DMS153 (cell line): ENCODE measurements around the gene RBPJL.

Source experiments
- DNase-seq: peaks from one replicate; lab custom pipeline; 2025; lab: John Stamatoyannopoulos, UW

Gene RBPJL

DNA sequence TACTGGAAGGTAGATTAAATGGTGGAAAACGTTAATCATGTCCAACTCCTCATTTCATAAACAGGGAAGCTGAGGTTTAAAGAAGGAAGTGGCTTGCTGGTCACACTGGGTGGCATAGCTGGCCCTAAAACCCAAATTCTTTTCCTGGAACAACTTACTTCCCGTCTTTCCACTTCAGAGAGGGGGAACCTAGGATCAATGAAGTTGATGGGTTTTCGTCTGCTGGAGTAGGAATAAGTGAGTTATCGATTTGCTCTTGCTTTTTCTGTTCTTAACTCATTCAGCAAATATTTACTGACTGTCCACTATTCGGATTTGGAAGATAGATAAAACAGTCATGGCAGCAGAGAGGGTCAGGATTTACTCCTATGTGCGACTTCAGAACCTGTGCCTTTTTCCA lies 55.2 kb downstream of the RBPJL start:
- no peak for DNase-seq

GRCh38 chr20:45362804-45363610 lies 56.4 kb downstream of the RBPJL start, which contains the start of gene SYS1:
TSS of gene SYS1 (plus strand) at chr20:45363156. CDS start at chr20:45363532, 376 bp downstream.
- peak; percentile 97 for DNase-seq

- no peak for DNase-seq
Observed at GRCh38 chr20:45363611-45364492, 57.2 kb downstream of the RBPJL start.

GRCh38 chr20:45365444-45365970 lies 58.9 kb downstream of the RBPJL start:
- no peak for DNase-seq

- no peak for DNase-seq
Observed at GRCh38 chr20:45366192-45366591, 59.6 kb downstream of the RBPJL start.

DNA sequence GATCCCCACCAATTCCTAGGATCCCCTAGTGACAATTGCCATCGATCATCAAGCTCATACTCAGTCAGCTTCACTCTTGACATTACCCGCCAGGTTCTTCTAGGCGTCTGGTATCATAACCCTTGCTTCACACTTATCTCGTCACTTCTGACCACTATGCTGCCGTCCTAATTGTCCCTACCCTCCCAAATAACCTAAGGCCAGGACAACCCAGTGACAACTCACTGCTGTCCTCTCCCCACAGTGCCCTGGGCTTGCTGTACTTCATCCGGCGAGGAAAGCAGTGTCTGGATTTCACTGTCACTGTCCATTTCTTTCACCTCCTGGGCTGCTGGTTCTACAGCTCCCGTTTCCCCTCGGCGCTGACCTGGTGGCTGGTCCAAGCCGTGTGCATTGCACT lies 60.0 kb downstream of the RBPJL start:
- DNase-seq = no peak

- no peak for DNase-seq
Observed at GRCh38 chr20:45367126-45367525, 60.5 kb downstream of the RBPJL start.
